ENCODE results near the gene NAIF1.

GRCh38 chr9:128057724-128058409 is 9.3 kb downstream of the NAIF1 start:
- TF ChIP-seq, protein P1, sequence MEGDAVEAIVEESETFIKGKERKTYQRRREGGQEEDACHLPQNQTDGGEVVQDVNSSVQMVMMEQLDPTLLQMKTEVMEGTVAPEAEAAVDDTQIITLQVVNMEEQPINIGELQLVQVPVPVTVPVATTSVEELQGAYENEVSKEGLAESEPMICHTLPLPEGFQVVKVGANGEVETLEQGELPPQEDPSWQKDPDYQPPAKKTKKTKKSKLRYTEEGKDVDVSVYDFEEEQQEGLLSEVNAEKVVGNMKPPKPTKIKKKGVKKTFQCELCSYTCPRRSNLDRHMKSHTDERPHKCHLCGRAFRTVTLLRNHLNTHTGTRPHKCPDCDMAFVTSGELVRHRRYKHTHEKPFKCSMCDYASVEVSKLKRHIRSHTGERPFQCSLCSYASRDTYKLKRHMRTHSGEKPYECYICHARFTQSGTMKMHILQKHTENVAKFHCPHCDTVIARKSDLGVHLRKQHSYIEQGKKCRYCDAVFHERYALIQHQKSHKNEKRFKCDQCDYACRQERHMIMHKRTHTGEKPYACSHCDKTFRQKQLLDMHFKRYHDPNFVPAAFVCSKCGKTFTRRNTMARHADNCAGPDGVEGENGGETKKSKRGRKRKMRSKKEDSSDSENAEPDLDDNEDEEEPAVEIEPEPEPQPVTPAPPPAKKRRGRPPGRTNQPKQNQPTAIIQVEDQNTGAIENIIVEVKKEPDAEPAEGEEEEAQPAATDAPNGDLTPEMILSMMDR (IDR thresholded peaks at IDR 0.05) = no peak
- no peak for TF ChIP-seq POLR2A (IDR thresholded peaks at IDR 0.05)
